Activated CD8-positive, alpha-beta memory T cell treated with anti-CD3 and anti-CD28 coated beads, Interleukin-2, amount 50 U/mL, for 1 hour (primary cell): ENCODE data around the gene MIA2.
"Not testable (repeated sequence)": the region's sequence is repeated elsewhere in the genome, so short reads cannot be mapped to it uniquely, and the experiment has no call there.

Experiments used
- DNase-seq: peaks from one replicate; pipeline ENCODE4 v3.0.0-alpha.2; 2020; ENCODE audit errors: extremely low read depth

Gene MIA2

GRCh38 chr14:39233680-39234326 is at the start of gene MIA2:
TSS of gene MIA2 (plus strand) at chr14:39233915. CDS start at chr14:39234115, 200 bp downstream.
- DNase-seq, result no peak

GRCh38 chr14:39184628-39185255 is 49.0 kb upstream of the MIA2 start:
- no peak for DNase-seq

GRCh38 chr14:39185256-39186049 is 48.3 kb upstream of the MIA2 start:
- DNase-seq, result no peak

- DNase-seq, result no peak
These were observed 46.7 kb upstream of the MIA2 start for GRCh38 chr14:39186941-39187525.

GRCh38 chr14:39203659-39204606 is 29.8 kb upstream of the MIA2 start:
- DNase-seq, result no peak

- DNase-seq, result not testable (repeated sequence)
These were observed 26.3 kb upstream of the MIA2 start for GRCh38 chr14:39207430-39207829.

GRCh38 chr14:39211109-39211741 is 22.5 kb upstream of the MIA2 start:
- DNase-seq, result no peak

GRCh38 chr14:39212034-39212433 is 21.7 kb upstream of the MIA2 start:
- no peak for DNase-seq

- DNase-seq, result no peak
These were observed 21.0 kb upstream of the MIA2 start for GRCh38 chr14:39212693-39213092.

- DNase-seq, result no peak
These were observed 16.4 kb upstream of the MIA2 start for GRCh38 chr14:39217214-39217879.

- DNase-seq, result no peak
These were observed 15.4 kb upstream of the MIA2 start for GRCh38 chr14:39218171-39218769.

- DNase-seq, result no peak
These were observed 14.6 kb upstream of the MIA2 start for GRCh38 chr14:39219075-39219499.

- not testable (repeated sequence) for DNase-seq
These were observed 13.2 kb upstream of the MIA2 start for GRCh38 chr14:39220473-39220872.

GRCh38 chr14:39228044-39228443 is 5.7 kb upstream of the MIA2 start:
- no peak for DNase-seq

- DNase-seq, result no peak
These were observed 5.0 kb upstream of the MIA2 start for GRCh38 chr14:39228509-39229221.

GRCh38 chr14:39229222-39229543 is 4.5 kb upstream of the MIA2 start:
- peak; percentile 21 for DNase-seq

GRCh38 chr14:39229601-39230110 is 4.1 kb upstream of the MIA2 start:
- DNase-seq, result no peak

GRCh38 chr14:39230416-39231035 is 3.2 kb upstream of the MIA2 start:
- DNase-seq, result no peak
